Activated CD4-positive, alpha-beta T cell treated with anti-CD3 and anti-CD28 coated beads, Interleukin-2, amount 50 U/mL, for 4 hours (primary cell): ENCODE results near the gene MESP1.
"Not testable (repeated sequence)": the region's sequence is repeated elsewhere in the genome, so short reads cannot be mapped to it uniquely, and the experiment has no call there.

Experiments used
- DNase-seq, 2 experiments: peaks; one replicate each; pipeline ENCODE4 v3.0.0-alpha.2; 2020

MESP1 gene

GRCh38 chr15:89750560-89751542 lies at the start of gene MESP1:
Gene MESP1, minus strand, starts transcription at chr15:89751249. Its CDS starts 18 bp downstream, at chr15:89751231.
- DNase-seq: peak; percentile 75 to 78

- DNase-seq: no peak
These were observed 49.0 kb upstream of the MESP1 start for GRCh38 chr15:89799918-89800498.

- no peak for DNase-seq
These were observed 48.2 kb upstream of the MESP1 start for GRCh38 chr15:89799011-89799911.

- DNase-seq: no peak
These were observed 46.7 kb upstream of the MESP1 start for GRCh38 chr15:89797678-89798201.

- DNase-seq: no peak
These were observed 44.9 kb upstream of the MESP1 start for GRCh38 chr15:89795996-89796395.

- DNase-seq: no peak
These were observed 43.7 kb upstream of the MESP1 start for GRCh38 chr15:89794627-89795241.

- no peak for DNase-seq
These were observed 41.2 kb upstream of the MESP1 start for GRCh38 chr15:89792106-89792805.

GRCh38 chr15:89790661-89791060 lies 39.6 kb upstream of the MESP1 start:
- DNase-seq: no peak

- no peak for DNase-seq
These were observed 39.2 kb upstream of the MESP1 start for GRCh38 chr15:89790206-89790605.

- DNase-seq: not testable (repeated sequence)
These were observed 37.5 kb upstream of the MESP1 start for GRCh38 chr15:89788585-89788984.

- no peak for DNase-seq
These were observed 36.9 kb upstream of the MESP1 start for GRCh38 chr15:89787944-89788343.

- no peak for DNase-seq
These were observed 34.7 kb upstream of the MESP1 start for GRCh38 chr15:89785774-89786140.

- DNase-seq: no peak
These were observed 34.2 kb upstream of the MESP1 start for GRCh38 chr15:89785064-89785773.

- no peak for DNase-seq
These were observed 33.6 kb upstream of the MESP1 start for GRCh38 chr15:89784686-89784960.

- DNase-seq: no peak
These were observed 33.0 kb upstream of the MESP1 start for GRCh38 chr15:89783861-89784685.

- no peak for DNase-seq
These were observed 32.2 kb upstream of the MESP1 start for GRCh38 chr15:89783111-89783860.

GRCh38 chr15:89782619-89782950 lies 31.5 kb upstream of the MESP1 start:
- DNase-seq: not testable (repeated sequence)

GRCh38 chr15:89781891-89782618 lies 31.0 kb upstream of the MESP1 start:
- no peak for DNase-seq

- DNase-seq: no peak
These were observed 30.0 kb upstream of the MESP1 start for GRCh38 chr15:89781055-89781454.
